ENCODE measurements around the gene FAM167B. TPM values are rescaled to one million over a fixed set of nuclear protein-coding genes. Genes with fewer than 3 reads are reported as not detected.
"Not testable (repeated sequence)": the region's sequence is repeated elsewhere in the genome, so short reads cannot be mapped to it uniquely, and the experiment has no call there.

The FAM167B gene
- total and polyA plus RNA-seq, 2 donors, result 2.5 to 8.2 TPM

- Histone ChIP-seq H3K4me3 (ENCODE audit: low read depth, low read length) (no peak overlapping the region), H3K27ac (ENCODE audit: low read depth) (no peak overlapping the region), H3K36me3 (ENCODE audit: insufficient read depth) (no peaks in the 10 kb centered on the region), H3K4me1 (ENCODE audit: insufficient read depth) (no peaks in the 10 kb centered on the region)
- no peak for DNase-seq (ENCODE audit: extremely low spot score)
- 83% methylated on average over 6 of the region's 6 CpGs for WGBS
These were observed 10.1 kb downstream of the FAM167B start for GRCh38 chr1:32257227-32257508.

- not testable (repeated sequence) for H3K36me3 ChIP-seq (ENCODE audit: insufficient read depth); H3K4me3 ChIP-seq (ENCODE audit: low read depth, low read length); DNase-seq (ENCODE audit: extremely low spot score); H3K4me1 ChIP-seq (ENCODE audit: insufficient read depth); H3K27ac ChIP-seq (ENCODE audit: low read depth)
- 95% methylated on average over 4 of the region's 4 CpGs for WGBS
These were observed 16.2 kb downstream of the FAM167B start for GRCh38 chr1:32263236-32263593.

GRCh38 chr1:32263744-32264143, 16.7 kb downstream of the FAM167B start:
- H3K4me3 ChIP-seq (ENCODE audit: low read depth, low read length), result no peak overlapping the region
- DNase-seq (ENCODE audit: extremely low spot score), result no peak
- H3K27ac ChIP-seq (ENCODE audit: low read depth), result no peak overlapping the region
- H3K4me1 ChIP-seq (ENCODE audit: insufficient read depth), result no peaks in the 10 kb centered on the region
- 84% methylated on average over 4 of the region's 4 CpGs for WGBS
- H3K36me3 ChIP-seq (ENCODE audit: insufficient read depth), result no peaks in the 10 kb centered on the region

- no peak overlapping the region for H3K4me3 ChIP-seq (ENCODE audit: low read depth, low read length)
- no peak for DNase-seq (ENCODE audit: extremely low spot score)
- no peaks in the 10 kb centered on the region for H3K36me3 ChIP-seq (ENCODE audit: insufficient read depth)
- WGBS, result 95% methylated on average over 9 of the region's 9 CpGs
- no peak overlapping the region for H3K27ac ChIP-seq (ENCODE audit: low read depth)
- no peaks in the 10 kb centered on the region for H3K4me1 ChIP-seq (ENCODE audit: insufficient read depth)
These were observed 18.8 kb downstream of the FAM167B start for GRCh38 chr1:32265846-32266245.

- Histone ChIP-seq H3K4me1 (ENCODE audit: insufficient read depth) (no peaks in the 10 kb centered on the region), H3K27ac (ENCODE audit: low read depth) (no peak overlapping the region), H3K36me3 (ENCODE audit: insufficient read depth) (no peaks in the 10 kb centered on the region), H3K4me3 (ENCODE audit: low read depth, low read length) (no peak overlapping the region)
- WGBS, result 60% methylated on average over 7 of the region's 7 CpGs
- no peak for DNase-seq (ENCODE audit: extremely low spot score)
These were observed 20.0 kb downstream of the FAM167B start for GRCh38 chr1:32266921-32267591.

- H3K36me3 ChIP-seq (ENCODE audit: insufficient read depth), result no peaks in the 10 kb centered on the region
- no peaks in the 10 kb centered on the region for H3K4me1 ChIP-seq (ENCODE audit: insufficient read depth)
- no peak overlapping the region for H3K4me3 ChIP-seq (ENCODE audit: low read depth, low read length)
- no peak overlapping the region for H3K27ac ChIP-seq (ENCODE audit: low read depth)
- no peak for DNase-seq (ENCODE audit: extremely low spot score)
These were observed 22.7 kb downstream of the FAM167B start for GRCh38 chr1:32269744-32270143.

- DNase-seq (ENCODE audit: extremely low spot score), result no peak
- Histone ChIP-seq H3K4me3 (ENCODE audit: low read depth, low read length) (no peak overlapping the region), H3K36me3 (ENCODE audit: insufficient read depth) (no peaks in the 10 kb centered on the region), H3K27ac (ENCODE audit: low read depth) (no peak overlapping the region), H3K4me1 (ENCODE audit: insufficient read depth) (no peaks in the 10 kb centered on the region)
- 62% methylated on average over 7 of the region's 7 CpGs for WGBS
These were observed 25.8 kb downstream of the FAM167B start for GRCh38 chr1:32272557-32273390.

GRCh38 chr1:32273391-32274208, 26.6 kb downstream of the FAM167B start:
- no peak for DNase-seq (ENCODE audit: extremely low spot score)
- WGBS, result 37% methylated on average over 10 of the region's 10 CpGs
- H3K36me3 ChIP-seq (ENCODE audit: insufficient read depth), result no peaks in the 10 kb centered on the region
- H3K4me3 ChIP-seq (ENCODE audit: low read depth, low read length), result no peak overlapping the region
- H3K4me1 ChIP-seq (ENCODE audit: insufficient read depth), result no peaks in the 10 kb centered on the region
- H3K27ac ChIP-seq (ENCODE audit: low read depth), result no peak overlapping the region

GRCh38 chr1:32274646-32275340, 27.8 kb downstream of the FAM167B start:
- 72% methylated on average over 31 of the region's 31 CpGs for WGBS

GRCh38 chr1:32275424-32275823, 28.4 kb downstream of the FAM167B start:
- Histone ChIP-seq H3K27ac (ENCODE audit: low read depth) (no peak overlapping the region), H3K4me3 (ENCODE audit: low read depth, low read length) (no peak overlapping the region), H3K36me3 (ENCODE audit: insufficient read depth) (no peaks in the 10 kb centered on the region), H3K4me1 (ENCODE audit: insufficient read depth) (no peaks in the 10 kb centered on the region)
- DNase-seq (ENCODE audit: extremely low spot score), result no peak
- 18% methylated on average over 41 of the region's 41 CpGs for WGBS

More at GRCh38 chr1:32274646-32275340, 27.8 kb downstream of the FAM167B start:
- no peak for DNase-seq (ENCODE audit: extremely low spot score)
- H3K36me3 ChIP-seq (ENCODE audit: insufficient read depth), result no peaks in the 10 kb centered on the region
- H3K27ac ChIP-seq (ENCODE audit: low read depth), result no peak overlapping the region
- H3K4me1 ChIP-seq (ENCODE audit: insufficient read depth), result no peaks in the 10 kb centered on the region
- no peak overlapping the region for H3K4me3 ChIP-seq (ENCODE audit: low read depth, low read length)

GRCh38 chr1:32276032-32276782, 29.2 kb downstream of the FAM167B start:
- H3K4me1 ChIP-seq (ENCODE audit: insufficient read depth), result no peaks in the 10 kb centered on the region
- DNase-seq (ENCODE audit: extremely low spot score), result no peak
- WGBS, result 78% methylated on average over 30 of the region's 30 CpGs
- H3K4me3 ChIP-seq (ENCODE audit: low read depth, low read length), result no peak overlapping the region
- H3K27ac ChIP-seq (ENCODE audit: low read depth), result no peak overlapping the region
- H3K36me3 ChIP-seq (ENCODE audit: insufficient read depth), result no peaks in the 10 kb centered on the region

- not testable (repeated sequence) for H3K4me1 ChIP-seq (ENCODE audit: insufficient read depth)
- 90% methylated on average over 8 of the region's 8 CpGs for WGBS
These were observed 37.8 kb downstream of the FAM167B start for GRCh38 chr1:32284777-32285176.

GRCh38 chr1:32285658-32286057, 38.6 kb downstream of the FAM167B start:
- DNase-seq (ENCODE audit: extremely low spot score), result no peak
- Histone ChIP-seq H3K36me3 (ENCODE audit: insufficient read depth) (no peaks in the 10 kb centered on the region), H3K4me1 (ENCODE audit: insufficient read depth) (no peaks in the 10 kb centered on the region), H3K4me3 (ENCODE audit: low read depth, low read length) (no peak overlapping the region), H3K27ac (ENCODE audit: low read depth) (no peak overlapping the region)
- 94% methylated on average over 3 of the region's 3 CpGs for WGBS

More at GRCh38 chr1:32284777-32285176, 37.8 kb downstream of the FAM167B start:
- H3K4me3 ChIP-seq (ENCODE audit: low read depth, low read length); H3K36me3 ChIP-seq (ENCODE audit: insufficient read depth); DNase-seq (ENCODE audit: extremely low spot score); H3K27ac ChIP-seq (ENCODE audit: low read depth): not testable (repeated sequence)
